ENCODE data around the gene ENOX1. TPM values are rescaled to one million over a fixed set of nuclear protein-coding genes. Genes with fewer than 3 reads are reported as not detected.
A peak's percentile ranks its signal among the peaks of the same experiment; 100 is the strongest.

Gene ENOX1
- total RNA-seq, 1 experiment from 2014 or later: 0.26 TPM

- H3K4me1 Mint-ChIP-seq: peaks cover 17% of the 10 kb centered on the region
- ChIA-PET CTCF (interaction anchor here (0.6 to 0.7 kb wide), 3 partner anchors 11 to 674 kb away, joined by 3 read pairs; no protein-coding TSS in a partner anchor), POLR2A (no interaction called here)
- ATAC-seq (no peak), DNase-seq (ENCODE audit: low spot score) (no peak)
- H3K4me3 Mint-ChIP-seq: no peak overlapping the region
- H3K9me3 Mint-ChIP-seq: no peaks in the 10 kb centered on the region
- no peaks in the 10 kb centered on the region for H3K36me3 Mint-ChIP-seq
- H3K27ac Mint-ChIP-seq: no peak overlapping the region
- no peaks in the 10 kb centered on the region for H3K27me3 Mint-ChIP-seq (ENCODE audit: low read depth)
- TF ChIP-seq TEAD1 (CRISPR knock-in tag; IDR thresholded peaks at IDR 0.05) (no peak), ZNF396 (CRISPR knock-in tag; IDR thresholded peaks at IDR 0.05; ENCODE audit: borderline replicate concordance) (no peak), FOXP4 (CRISPR knock-in tag; IDR thresholded peaks at IDR 0.05) (no peak), MLX (CRISPR knock-in tag; IDR thresholded peaks at IDR 0.05) (no peak)
These were observed 344.8 kb downstream of the ENOX1 start for GRCh38 chr13:43441899-43442499.

GRCh38 chr13:43441464-43441863 lies 345.3 kb downstream of the ENOX1 start:
- TF ChIP-seq ZNF232 (CRISPR knock-in tag; IDR thresholded peaks at IDR 0.05) (no peak), IRF1 (CRISPR knock-in tag; IDR thresholded peaks at IDR 0.05) (no peak), ELF4 (CRISPR knock-in tag; IDR thresholded peaks at IDR 0.05; ENCODE audit: low read depth) (no peak), KAT7 (CRISPR knock-in tag; IDR thresholded peaks at IDR 0.05; ENCODE audit: borderline replicate concordance) (no peak), ZNF281 (CRISPR knock-in tag; IDR thresholded peaks at IDR 0.05) (no peak), ZNF416 (CRISPR knock-in tag; IDR thresholded peaks at IDR 0.05) (no peak), RORB (CRISPR knock-in tag; IDR thresholded peaks at IDR 0.05) (no peak), ZNF671 (CRISPR knock-in tag; IDR thresholded peaks at IDR 0.05) (no peak), FOXJ3 (CRISPR knock-in tag; IDR thresholded peaks at IDR 0.05; ENCODE audit: borderline replicate concordance) (no peak)
- ChIA-PET POLR2A (no interaction called here), CTCF (interaction anchor here (0.7 kb wide), 1 partner anchor 673 kb away, joined by 3 read pairs; no protein-coding TSS in a partner anchor)
- Mint-ChIP-seq H3K9me3 (no peaks in the 10 kb centered on the region), H3K27ac (no peak overlapping the region), H3K36me3 (no peaks in the 10 kb centered on the region), H3K4me1 (peaks cover 17% of the 10 kb centered on the region), H3K27me3 (ENCODE audit: low read depth) (no peaks in the 10 kb centered on the region), H3K4me3 (no peak overlapping the region)
- ATAC-seq (peak; percentile 52; the same call in 1 of the 2 replicates), DNase-seq (ENCODE audit: low spot score) (no peak)

GRCh38 chr13:43434191-43434590 lies 352.6 kb downstream of the ENOX1 start:
- Mint-ChIP-seq H3K9me3 (no peaks in the 10 kb centered on the region), H3K4me1 (peaks cover 28% of the 10 kb centered on the region), H3K27me3 (ENCODE audit: low read depth) (no peaks in the 10 kb centered on the region), H3K4me3 (no peak overlapping the region), H3K36me3 (no peaks in the 10 kb centered on the region), H3K27ac (no peak overlapping the region)
- POLR2A ChIA-PET: interaction anchor here (0.9 kb wide), 1 partner anchor 27 kb away, joined by 6 read pairs; no protein-coding TSS in a partner anchor
- TF ChIP-seq NR3C1 (CRISPR knock-in tag; conservative IDR thresholded peaks at IDR 0.05; ENCODE audit: low read depth): no peak
- no peak for TF ChIP-seq ZNF121 (CRISPR knock-in tag; IDR thresholded peaks at IDR 0.05)
- no peak for TF ChIP-seq ZNF281 (CRISPR knock-in tag; IDR thresholded peaks at IDR 0.05)
- no peak for TF ChIP-seq ZNF425 (CRISPR knock-in tag; conservative IDR thresholded peaks at IDR 0.05)
- TF ChIP-seq JUN (CRISPR knock-in tag; IDR thresholded peaks at IDR 0.05): no peak
- no peak for TF ChIP-seq ZNF396 (CRISPR knock-in tag; IDR thresholded peaks at IDR 0.05; ENCODE audit: borderline replicate concordance)
- TF ChIP-seq PRRX2 (CRISPR knock-in tag; IDR thresholded peaks at IDR 0.05): no peak
- ATAC-seq: no peak
- CTCF ChIA-PET: no interaction called here
- DNase-seq (ENCODE audit: low spot score): no peak
